HG03060 (cell line): Measurements from ENCODE around the gene RPUSD2.
A peak's percentile ranks its signal among the peaks of the same experiment; 100 is the strongest.

Source experiments
- ATAC-seq: cut with Tn5 transposase; IDR thresholded peaks from one replicate; pipeline ENCODE4 v1.9.1; 2021; ENCODE audit warnings: low read depth, moderate number of reproducible peaks; ENCODE audit not compliant: unreplicated experiment

Gene RPUSD2, protein sequence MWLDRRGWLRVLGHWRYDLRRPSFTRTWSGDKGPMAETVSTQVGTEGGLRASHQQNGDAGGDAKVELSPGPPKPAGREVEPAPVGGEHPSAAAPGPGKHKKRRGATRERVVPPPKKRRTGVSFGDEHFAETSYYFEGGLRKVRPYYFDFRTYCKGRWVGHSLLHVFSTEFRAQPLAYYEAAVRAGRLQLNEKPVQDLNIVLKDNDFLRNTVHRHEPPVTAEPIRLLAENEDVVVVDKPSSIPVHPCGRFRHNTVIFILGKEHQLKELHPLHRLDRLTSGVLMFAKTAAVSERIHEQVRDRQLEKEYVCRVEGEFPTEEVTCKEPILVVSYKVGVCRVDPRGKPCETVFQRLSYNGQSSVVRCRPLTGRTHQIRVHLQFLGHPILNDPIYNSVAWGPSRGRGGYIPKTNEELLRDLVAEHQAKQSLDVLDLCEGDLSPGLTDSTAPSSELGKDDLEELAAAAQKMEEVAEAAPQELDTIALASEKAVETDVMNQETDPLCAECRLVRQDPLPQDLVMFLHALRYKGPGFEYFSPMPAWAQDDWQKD

DNA sequence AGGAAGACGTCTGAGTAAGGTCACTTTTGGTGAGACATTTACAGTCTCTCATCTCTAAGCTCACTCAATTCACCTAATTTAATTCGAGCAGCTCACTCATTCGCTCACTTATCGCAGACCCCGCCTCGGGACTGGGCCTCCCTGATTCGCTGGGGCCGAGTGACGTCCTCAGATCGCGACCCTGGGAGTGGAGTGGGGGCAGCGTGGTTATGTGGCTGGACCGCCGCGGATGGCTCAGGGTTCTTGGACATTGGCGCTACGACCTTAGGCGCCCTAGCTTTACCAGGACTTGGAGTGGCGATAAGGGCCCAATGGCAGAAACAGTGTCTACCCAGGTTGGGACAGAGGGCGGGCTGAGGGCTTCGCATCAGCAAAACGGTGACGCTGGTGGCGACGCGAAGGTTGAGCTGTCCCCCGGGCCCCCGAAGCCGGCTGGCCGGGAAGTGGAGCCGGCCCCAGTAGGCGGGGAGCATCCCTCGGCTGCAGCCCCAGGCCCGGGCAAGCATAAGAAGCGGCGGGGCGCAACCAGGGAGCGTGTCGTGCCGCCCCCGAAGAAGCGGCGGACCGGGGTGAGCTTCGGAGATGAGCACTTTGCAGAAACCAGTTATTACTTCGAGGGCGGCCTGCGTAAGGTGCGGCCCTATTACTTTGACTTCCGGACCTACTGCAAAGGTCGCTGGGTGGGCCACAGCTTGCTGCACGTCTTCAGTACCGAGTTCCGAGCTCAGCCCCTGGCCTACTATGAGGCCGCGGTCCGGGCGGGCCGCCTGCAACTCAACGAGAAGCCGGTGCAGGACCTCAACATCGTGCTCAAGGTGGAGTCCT, at the start of gene RPUSD2:
Gene RPUSD2 (plus strand): TSS at position 171 of the 825 bp plus-strand sequence. CDS start 39 bp downstream, at position 210.
- ATAC-seq: no peak

DNA sequence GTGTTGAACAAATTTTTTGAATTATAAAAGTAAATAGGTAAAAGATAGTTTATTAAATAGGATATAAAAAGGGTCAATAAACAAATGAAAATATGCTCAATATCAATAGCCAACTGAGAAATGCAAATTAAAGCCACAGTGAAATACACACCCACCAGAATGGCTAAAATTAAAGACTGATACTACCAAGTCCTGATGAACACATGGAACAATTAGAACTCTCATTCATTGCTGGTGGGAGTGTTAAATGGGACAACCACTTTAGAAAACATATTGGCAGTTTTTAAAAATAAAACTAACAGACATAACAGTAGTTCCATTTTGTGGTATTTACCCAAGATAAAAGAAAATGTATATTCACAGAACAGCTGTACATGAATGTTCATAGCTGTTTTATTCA, 45.5 kb upstream of the RPUSD2 start:
- ATAC-seq: no peak

DNA sequence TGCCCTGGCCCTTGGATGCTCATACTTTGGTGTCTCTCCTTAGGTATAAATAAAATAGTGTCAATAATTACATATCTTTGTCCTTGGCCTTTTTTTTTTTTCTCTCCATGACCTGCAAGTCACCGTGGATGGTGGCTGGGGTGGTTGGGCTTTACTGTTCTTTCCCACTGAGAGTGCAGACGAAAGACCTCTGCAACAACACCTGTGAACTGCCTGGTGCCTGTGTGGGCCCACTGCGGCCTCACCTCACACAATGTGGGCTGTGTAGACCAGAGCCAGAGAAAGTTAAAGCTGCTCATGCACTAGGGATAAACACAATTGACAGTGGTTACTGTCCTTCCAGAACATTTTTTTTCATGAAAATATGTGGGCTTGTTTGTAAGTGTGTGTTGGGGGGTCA, 43.2 kb upstream of the RPUSD2 start:
- ATAC-seq: no peak

DNA sequence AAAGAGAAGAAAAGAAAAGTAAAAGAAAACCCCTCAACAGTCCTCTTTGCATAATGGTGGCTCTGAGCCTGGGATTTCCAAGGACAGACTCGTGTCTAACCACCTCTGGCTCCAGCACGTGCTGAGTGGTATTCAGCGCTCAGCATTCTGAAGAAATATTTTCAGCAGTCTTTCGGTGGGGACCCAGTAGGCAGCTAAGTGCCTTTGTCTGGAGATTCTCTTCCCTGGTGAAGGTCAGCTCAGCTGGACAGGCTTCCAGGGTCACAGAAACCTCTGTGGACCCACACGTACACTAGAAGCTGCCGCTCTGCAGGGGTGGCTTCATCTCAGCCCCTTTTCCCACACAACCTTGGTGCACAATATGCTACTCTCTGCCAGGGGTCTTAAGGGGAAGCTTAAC, 40.3 kb upstream of the RPUSD2 start:
- no peak for ATAC-seq

DNA sequence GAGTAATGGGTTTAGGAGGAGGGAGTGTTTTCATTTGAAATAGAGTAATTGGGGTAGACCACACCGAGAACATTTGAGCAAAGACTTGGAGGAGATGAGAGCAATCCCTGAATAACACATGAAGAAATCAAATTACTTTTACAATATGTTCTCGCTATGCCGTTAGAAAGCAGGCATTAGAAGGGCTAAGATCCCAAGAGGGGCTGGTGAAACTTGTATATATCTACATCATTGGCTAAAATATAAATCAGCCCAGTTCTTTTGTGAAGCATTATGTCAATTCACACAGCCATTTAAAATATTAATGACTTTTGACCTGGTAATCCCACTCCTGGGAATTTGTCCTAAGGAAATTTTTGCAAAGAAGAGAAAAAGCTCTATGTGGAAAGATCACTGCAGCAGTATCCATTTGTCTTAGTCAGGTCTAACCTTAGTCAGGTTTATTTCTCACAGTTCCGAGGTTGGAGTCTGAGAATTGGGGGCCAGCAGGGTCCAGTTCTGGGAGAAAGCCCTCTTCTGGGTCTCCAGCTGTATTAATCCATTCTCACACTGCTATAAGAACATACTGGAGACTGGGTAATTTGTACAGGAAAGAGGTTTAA, 35.2 kb upstream of the RPUSD2 start:
- ATAC-seq: no peak

DNA sequence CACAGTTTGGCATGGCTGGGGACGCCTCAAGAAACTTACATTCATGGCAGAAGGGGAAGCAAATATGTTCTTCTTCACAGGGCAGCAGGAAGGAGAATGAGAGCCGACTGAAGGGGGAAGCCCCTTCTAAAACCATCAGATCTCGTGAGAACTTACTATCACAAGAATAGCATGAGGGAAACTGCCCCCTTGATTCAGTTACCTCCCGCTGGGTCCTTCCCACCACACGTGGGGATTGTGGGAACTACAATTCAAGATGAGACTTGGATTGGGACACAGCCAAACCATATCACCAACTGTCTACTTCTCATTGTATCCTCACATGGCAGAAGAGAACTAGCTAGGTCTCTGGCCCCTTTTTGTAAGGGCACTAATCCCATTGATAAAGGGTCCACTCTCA, 34.7 kb upstream of the RPUSD2 start:
- ATAC-seq: no peak

DNA sequence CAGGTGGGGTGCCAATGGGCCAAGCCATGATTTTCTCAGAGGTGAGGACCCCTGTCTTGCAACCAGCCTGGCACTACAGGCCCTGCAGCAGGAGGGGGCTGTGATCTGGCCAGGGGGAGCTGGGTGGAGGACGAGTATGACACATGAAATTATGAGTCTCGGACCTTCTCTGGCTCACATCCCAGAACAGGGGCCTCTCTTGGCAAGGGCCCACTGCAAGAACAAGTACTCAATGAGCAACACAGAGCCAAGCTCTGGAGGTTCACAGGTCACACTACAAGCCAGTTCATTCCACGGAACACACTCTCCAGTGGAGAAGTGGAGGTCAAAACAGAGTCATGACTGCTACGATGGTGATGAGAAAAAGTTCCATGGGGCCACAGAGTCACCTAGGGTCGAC, 32.6 kb upstream of the RPUSD2 start:
- no peak for ATAC-seq

DNA sequence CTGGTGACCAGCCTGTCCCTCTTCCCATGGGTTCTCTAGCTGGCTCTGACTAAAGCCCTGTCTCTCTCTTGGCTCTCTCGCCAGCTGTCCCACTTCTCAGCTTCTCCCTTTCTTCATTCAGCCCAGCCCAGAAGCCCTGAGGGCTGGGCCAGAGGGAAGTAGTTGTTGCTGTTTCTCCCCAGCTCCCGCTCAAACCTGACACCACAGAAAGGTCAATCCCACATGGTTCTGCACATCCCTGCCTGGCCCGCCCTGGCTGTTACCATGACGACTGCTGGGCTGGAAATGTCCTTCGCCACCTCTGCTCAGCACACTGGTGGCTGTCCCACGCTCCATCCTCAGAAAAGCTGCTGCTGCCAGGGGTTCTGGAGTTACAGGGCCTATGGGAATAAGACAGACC, 30.1 kb upstream of the RPUSD2 start:
- ATAC-seq: no peak

DNA sequence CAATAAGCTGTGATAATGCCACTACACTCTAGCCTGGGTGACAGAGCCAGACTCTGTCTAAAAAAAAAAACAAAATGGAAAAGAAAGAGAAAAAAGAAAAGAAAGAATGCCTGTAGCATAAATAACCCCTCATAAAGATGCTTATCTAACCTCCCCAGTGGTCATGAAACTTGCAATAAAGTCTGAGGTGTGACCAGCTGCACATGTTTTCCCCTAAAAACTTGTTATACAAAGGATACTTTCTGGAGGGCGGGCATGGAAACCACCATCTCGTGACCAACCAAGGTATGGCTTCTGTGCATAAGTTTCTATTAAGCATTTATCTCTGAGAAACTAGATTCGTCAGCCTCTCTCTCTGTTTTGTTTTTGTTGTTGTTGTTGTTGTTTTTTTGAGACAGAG, 26.0 kb upstream of the RPUSD2 start:
- ATAC-seq: no peak

DNA sequence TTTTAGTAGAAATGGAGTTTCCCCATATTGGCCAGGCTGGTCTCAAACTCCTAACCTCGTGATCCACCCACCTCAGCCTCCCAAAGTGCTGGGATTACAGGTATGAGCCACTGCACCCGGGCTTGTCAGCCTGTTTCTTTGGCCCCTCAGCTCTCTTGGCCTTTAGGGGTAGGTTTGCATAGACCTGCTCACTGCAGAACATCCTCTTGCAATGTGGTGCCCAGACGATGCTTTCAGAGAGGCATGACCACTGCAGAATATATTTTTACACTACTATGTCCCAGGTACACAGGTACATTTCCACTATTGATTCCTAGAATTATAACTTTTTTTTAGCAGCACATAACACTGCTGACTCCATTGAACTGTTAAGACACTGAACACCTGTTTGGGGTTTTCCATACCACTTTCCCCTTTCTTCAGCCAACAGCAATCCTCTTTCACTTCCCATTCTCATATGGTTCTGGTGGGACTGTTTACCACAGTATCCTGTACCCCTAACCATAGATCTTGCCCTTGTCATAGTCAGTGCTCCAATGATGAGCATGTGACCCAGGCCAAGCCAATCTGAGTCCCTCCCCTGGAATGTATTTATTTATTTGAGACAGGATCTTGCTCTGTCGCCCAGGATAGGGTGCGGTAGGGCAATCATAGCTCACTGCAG, 25.3 kb upstream of the RPUSD2 start:
- peak; percentile 46 for ATAC-seq

DNA sequence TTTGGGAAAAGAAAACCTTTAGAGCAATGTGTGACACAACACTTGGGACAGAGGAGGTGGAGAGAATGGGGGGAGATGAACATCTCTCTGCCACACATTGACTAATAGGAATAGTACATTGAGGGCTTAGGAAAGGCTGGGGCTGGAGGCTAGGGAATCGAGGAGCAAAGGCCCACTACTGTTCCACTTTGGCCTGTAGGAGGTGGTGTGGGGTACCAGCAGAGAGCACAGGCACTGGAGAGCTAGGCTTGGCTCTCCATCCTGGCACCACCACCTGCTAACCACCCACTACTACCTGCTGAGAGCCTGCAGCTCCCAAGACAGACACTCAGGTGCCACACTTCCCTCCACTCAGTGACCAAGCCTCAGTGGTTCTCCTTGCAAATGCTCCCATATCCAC, 23.6 kb upstream of the RPUSD2 start:
- ATAC-seq: no peak

DNA sequence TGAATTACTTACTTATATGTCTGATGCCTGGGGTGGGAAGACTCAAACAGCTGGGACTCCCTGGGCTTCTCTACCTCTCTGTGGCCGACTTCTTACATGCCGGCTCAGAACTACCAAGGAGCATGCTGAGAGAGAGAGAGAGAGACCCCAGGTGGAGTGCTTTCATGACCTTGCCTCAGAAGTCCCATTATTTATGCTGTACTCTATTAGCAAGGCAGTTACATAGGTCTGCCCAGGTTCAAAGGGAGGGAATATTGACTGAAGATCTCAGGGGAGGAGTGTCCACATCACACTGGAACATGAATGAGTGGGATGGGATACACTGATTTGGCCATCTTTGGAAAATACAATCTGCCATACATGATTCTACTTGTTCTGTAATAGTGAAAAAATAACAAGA, 20.5 kb upstream of the RPUSD2 start:
- no peak for ATAC-seq

DNA sequence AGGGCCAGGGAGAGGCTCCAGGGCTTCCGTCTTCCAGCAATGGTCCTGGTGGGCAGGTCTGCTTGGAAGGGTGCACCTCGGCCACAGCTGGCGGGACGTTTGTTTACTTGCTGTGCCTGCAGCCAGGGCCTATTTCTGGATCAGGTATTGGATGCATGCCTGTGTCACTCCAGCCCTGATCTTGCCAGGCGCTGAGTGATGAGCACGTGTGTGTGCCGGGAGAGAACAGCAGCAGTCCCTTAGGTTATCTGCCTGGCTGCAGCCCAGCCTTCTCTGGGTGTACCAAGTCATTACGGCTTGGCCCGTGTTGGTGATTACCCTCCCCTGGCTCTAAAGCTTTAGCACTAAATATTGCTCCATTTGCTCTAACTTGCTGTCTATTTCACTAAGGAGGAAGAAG, 19.2 kb upstream of the RPUSD2 start:
- ATAC-seq: no peak

DNA sequence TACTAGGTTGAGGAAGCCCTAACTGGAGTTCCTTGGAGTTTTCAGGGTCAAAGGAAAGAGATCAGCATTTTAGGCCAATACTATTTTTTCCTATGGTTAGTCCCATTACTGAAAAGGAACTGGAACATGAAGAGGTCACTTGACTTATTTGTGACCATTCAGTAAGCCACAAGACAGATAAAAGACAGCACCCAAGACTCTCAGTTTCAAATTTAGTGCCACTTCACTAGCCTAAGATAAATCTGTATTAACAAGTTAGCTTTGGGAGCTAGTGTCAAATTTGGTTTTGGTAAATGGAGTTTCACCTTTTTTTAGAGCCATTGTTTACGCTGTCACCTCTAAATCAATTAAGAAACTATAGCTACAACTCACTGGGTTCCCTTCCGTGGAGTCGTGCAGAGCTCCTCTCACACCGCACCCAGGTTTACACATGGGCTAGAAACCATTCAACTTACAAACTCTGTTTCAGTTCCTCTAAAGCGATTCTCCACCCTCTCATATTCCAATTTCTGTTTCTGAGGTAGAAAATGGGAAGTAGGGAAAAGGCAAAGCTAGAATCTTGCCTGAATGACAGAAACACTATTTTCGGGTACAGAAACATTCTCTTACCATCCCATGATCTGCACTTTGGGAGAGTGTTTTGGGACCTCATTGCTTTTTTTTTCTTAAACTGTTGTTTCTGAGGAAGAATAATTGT, 18.6 kb upstream of the RPUSD2 start:
- peak; percentile 58 for ATAC-seq

DNA sequence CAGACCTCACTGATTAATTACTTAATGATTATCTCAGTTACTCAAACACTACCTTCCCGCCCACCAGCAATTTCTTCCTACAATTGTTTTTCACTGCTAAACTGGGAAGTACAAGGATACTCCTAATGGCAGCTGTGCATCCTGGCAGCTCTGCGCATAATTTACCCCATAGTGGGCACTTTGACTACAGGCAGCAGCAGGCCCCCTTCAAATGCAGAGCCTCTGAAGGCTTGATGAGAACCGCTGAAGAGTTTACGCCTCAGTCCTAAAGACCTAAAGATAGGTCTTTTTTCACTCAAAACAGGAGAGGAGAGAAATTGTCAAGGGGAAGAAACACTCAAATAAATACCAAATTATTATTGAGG, 15.0 kb upstream of the RPUSD2 start:
- ATAC-seq: no peak

DNA sequence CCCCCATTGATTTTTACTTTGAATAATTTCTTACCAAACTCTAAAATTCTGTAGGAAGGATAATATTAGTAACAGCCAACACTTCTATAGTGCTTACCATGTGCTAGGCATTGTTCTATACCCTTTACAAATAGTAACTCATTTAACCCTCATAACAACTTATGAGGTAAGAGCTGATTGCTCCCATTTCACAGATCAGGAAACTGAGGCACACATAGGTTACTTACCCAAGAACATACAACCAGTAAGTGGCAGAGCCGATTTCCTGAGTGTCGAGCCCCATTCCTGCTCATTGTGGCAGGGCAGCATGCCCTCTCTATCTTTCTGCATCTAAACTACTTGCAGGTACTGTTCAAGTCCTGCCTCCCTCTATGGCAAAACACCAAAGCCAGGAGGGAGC, 13.2 kb upstream of the RPUSD2 start:
- ATAC-seq: no peak

DNA sequence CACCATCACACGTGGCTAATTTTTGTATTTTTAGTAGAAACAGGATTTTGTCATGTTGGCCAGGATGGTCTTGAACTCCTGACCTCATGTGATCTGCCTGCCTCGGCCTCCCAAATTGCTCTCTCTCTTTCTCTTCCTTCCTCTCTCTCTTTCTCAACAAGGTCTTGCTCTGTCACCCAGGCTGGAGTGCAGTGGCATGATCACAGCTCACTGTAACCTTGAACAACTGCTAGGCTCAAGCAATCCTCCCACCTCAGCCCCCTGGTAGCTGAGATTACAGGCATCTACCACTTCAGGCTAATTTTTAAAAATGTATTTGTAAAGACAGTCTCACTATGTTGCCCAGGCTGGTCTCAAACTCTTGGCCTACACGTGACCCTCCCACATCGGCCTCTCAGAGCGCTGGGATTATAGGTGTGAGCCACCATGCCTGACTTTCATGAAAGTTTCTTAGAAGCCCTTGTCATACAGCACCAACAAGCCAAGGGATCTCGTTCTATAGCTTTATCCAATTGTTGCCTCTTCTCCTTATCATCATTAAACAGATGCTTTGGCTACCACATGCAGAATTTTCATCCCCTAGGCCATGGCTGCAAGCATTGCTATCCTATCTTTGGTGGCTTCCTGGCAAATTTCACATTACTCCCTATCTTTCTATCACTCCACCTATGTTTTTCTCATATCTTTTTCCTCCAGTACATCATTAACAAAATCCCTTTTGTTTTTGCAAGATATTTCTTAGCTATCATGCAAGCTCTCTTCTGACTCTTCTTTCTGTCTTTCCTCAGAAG, 10.0 kb upstream of the RPUSD2 start:
- ATAC-seq: no peak

DNA sequence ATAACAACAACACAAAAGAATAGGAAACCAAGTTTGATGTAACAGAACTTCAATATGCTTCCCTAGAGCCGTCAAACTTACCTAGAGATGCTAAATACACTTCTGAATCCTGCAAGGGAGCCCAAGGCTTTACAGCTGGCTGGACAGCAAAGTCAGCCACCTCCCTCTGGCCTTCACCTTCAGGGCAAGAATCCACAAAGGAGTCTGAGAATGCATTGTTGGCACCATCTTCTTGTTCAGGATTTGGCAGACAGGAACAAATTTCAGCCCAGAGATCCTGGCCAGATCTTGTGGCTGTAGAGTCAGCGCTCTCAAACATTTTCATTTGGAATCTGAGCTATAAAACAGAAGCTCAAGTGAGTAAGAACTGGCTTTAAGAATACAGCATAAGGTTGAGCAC, 6.4 kb upstream of the RPUSD2 start:
- no peak for ATAC-seq

DNA sequence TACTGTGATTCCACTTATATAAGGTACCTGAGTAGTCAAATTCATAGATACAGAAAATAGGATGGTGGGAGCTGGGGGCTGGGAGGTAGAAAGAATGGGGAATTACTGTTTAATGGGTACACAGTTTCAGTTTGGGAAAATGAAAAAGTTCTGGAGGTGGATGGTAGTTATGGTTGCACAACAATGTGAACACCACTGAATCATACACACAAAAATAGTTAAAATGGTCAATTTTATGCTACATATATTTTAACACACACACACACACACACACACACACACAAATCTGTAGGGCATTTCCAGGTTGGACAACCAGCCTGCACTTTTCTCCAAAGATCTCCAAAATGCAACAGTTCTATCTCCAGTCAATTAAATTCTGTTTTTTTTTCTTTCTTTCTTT, 5.7 kb upstream of the RPUSD2 start:
- no peak for ATAC-seq
